Activated gamma-delta T cell (primary cell): ENCODE results near the gene MUC5B.
"Not testable (repeated sequence)": the region's sequence is repeated elsewhere in the genome, so short reads cannot be mapped to it uniquely, and the experiment has no call there.

Experiments used
- DNase-seq: peaks from one replicate; lab custom pipeline; 2025; lab: John Stamatoyannopoulos, UW

Gene MUC5B

DNA sequence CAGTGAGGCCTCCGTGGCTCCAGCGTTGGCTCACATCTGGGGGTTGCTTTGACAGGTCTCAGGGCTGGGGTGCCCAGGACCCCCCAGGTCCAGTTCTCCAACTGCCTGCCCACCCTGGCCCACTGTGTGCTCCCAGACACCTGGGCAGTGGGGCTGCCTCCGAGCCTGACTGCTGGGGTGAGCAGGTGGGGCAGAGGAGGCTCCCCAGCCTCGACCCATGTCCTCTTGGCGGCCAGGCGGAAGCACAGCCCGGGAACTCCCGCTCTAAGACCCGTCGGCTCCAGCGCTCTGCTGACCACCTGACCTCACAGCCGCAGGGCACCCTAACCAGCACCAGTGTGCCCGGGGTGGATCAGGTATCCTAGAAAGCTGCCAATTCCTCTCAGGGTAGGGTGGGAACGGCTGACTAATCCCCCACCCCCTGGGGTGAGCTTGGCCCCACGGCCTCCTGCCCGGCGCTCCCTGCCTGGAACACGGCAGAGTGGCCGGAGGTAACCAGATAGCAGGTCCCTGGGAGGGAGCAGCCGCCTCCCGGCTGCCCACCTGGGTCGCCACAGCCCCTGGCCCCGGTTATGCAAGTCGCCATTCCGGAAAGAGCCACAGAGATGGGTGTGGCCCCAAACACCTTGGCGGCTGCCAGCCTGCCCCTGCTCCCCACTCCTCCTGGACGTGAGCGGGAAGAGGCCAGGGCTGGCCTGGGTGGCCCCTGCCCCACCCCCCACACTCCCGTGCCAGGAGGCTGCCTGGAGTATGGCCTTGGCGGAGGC is 19.2 kb upstream of the MUC5B start:
- DNase-seq, result no peak

DNA sequence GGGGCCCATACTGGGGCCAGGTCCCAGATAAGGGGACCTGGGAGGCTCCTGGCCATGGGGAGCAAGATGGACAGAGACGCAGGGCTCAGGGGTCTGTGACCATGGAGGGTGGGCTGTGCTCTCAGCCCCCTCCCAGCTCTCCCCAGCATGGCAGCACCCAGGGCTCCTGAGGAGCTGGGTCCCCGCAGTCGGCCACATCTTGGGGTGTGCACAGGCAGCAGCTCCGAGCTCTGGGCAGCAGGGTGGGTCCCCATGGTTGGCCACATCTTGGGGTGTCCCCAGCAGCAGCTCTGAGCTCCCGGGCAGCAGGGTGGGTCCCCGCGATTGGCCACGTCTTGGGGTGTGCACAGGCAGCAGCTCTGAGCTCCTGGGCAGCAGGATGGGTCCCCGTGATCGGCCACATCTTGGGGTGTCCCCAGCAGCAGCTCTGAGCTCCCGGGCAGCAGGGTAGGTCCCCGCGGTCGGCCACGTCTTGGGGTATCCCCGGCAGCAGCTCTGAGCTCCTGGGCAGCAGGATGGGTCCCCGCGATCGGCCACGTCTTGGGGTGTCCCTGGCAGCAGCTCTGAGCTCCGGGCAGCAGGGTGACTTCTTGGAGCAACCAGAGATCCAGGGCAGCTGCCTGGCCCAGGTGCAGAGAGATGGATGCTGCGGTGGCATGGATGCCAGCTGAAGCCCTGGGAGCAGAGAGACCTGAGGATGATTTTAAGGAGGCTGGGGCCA is 18.3 kb upstream of the MUC5B start:
- DNase-seq, result no peak

DNA sequence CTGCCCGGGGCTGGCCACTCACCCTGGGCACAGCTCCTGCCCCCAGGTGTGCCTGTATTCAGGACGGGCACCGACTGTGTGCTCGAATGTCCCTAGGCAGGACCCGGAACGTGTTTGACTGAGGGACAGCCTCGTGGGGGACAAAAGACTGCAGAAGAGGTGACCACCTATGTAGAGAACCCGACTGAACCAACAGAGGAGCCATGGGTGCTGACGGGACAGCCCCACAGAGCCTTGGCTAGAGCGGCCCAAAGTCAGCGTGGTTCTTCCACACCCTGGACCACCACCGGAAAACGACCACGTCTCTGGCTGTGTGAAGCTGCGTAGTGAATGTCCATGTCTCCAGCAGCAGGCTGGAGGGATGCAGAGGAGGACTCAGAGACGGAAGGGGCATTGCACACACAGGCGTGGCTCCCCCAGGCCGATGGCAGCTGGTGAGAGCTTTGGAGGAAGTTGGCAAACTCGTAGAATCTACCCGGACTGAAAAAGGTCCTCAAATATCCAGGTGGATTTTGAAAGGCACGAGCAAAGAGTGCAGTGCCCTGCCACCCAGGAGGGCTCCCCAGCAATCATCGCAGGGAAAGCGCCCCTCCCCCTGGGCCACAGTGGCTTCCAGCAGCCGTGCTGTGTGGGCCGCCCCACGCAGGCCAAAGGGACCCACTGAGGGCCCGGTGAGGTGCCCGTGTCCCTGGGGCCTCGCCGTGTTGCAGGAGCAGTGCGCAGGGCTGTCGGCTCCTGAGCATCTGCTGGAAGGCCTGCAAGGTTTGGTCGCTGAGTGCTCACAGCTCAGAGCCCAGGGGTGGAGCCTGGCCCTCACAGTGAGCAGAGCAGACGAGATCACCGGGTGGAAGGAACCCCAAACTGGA is 17.5 kb upstream of the MUC5B start:
- DNase-seq, result no peak

DNA sequence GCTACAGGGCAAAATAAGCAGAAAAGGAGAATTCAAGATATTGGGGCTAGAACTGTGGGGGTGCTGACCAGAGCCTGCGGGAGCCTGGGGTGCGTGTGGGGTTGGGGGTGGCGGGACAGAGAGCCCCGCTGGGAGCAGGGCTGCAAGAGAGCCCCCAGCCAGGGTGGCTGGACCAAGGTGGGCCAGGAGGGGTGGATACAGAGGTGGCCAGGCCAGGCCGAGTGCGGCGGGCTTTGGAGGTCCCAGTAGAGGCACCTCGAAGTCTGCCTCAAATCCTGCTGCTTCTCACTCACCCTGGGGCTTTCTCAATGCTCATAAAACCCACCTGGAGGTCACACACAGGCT is 16.9 kb upstream of the MUC5B start:
- no peak for DNase-seq

DNA sequence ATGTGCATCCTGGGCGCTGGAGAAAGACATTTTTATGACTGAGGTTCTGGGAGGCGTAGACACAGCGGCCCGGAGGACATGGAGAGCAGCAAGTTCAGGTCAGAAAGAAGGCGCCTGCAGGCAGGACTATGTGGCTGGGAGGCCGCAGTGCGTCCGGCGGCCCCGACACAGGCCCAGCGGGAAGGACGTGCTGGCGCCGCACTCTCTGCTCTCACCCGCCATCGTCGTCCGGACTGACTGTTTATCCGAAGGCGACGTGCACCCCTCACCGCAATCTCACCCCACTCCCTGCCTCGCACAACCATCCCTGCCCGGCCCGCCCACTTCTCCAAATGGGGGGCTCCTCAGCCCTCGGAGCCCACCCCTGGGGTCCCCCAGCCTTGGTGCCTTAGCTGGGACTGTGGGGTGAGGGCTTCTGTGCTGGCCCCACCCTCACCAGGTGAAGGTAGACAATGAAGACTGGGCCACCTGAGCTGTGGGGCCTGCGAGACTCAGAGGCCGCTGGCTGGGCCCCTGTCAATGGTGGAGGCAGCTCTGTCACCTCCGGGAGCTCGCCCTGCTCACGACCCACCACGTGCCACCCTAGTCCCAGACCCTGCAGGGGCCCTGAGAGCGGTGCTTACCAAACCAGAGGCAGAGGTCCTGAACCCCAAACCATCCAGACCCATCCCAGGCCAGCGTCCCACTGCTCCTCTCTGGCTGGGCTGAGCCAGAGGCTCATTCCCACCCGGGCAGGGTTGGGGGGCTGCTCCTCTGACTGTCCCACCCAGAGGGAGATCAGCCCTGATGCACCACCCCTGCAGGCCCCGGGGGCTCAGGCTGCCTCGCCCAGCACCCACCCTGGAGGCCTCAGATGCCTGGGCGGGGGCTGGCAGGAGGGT is 16.2 kb upstream of the MUC5B start:
- no peak for DNase-seq

DNA sequence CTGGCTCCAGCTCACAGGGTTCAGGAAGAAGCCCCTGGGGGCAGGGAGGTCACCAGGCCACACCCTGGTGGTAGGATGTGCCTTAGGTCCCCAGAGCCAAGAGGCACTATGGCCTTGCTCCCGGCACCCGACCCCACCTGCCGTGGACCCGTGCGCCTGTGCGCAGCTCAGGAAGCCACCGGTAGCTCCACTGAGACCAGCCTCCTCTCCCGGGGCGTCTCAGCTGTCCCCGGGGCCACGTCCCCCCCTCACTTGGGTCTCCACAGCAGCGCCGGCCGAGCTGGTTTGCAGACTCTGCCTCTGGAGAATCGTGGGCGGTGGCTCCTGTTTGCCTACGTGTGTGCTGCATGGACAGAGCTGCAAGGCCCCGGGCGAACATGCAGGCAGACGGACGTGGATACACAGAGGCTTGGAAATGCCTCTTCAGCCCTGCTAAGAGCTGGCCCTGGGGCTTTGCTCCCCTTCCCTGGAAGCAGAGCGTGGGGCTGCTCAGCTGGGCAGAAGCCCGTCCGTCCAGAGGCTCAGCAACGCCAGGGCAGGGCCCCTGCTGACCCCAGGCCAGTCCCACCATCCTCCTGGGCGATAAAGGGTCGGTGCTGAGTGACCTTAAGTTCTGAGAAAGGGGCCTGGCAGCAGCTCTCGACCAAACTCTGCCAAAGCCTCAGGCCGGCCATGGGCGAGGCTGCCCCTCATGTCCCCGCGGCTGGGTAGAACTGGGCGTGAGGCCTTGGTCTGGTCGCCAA is 15.3 kb upstream of the MUC5B start:
- DNase-seq, result no peak

DNA sequence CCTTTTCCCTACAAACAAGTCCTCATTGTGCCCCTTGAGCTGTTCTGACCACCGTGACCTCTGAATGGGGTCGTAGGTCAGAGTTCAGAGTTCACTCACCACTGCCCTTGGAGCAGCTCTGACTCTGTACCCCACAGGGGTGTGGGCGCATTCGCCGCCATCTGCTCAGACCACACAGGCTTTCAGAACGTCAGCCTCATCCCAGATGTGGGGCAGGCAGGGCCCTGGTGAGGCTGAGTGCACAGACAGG is 14.8 kb upstream of the MUC5B start:
- no peak for DNase-seq

DNA sequence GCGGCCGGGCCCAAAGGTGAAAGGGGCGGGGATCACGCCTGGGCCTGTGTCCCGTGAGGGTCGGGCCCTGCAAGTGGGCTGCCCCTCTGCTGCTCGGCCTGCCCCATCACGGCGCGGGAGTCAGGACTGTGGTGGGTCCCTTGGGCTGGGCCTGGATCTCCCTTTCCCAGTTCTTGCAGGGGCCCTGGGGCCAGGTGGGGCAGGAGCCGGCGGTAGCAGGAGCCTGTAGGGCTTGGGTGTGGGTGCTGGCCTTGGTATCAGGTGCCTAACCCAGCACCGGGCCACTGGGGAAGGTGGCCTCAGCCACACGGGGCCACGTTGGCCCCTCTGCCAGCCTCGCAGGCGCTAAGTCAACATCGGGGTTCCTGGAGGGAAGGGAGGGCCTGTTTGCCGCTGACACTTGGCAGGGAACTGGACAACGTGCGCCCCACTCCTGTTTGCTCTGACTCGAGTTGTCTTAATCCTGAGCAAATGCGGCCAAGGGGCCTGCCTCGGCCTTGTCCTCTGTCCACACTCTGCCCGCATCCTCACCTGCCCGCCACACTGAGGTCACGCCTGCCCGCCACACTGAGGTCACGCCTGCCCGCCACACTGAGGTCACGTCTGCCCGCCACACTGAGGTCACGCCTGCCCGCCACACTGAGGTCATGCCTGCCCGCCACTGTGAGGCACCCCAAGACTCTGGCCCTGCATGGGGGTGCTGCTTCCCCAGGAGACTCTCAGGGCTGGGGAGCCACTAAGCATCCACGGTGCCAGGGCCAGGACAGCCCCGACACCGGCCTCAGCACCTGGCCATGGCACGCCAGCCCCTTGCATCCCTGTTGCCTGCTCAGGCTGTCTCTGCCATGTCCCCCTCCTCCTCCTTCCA is 14.2 kb upstream of the MUC5B start:
- no peak for DNase-seq

DNA sequence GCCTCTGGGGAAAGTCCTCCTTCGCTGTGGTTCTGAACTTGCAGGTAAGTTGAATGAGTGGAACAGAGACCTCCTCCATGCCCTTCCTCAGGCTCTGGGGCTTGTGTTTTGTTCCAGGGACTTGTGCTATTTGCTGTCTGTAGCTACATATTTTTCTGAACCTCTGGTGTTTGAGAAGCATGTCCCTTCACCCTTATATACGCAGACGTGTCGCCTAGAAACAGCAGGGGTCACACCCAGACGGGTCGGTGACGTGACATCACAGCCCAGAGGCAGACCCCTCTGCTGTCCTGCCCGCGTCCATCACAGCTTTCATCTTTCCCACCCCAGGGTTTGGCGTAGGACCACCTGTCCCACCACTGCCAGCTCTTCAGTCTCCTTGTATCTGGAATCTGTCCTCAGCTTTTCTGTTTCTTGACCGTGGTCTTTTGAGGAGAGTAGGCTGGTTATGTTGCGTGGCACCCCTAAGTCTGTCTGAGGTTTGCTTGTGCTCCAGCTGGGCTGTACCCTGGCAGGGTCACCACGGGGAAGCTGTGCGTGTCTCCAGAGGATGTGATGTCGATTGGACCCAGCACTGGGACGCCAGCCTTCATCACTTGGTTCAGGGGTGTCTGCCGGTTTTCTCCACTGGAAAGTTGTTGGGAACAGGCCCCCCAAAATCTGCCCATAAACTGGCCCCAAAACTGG is 13.4 kb upstream of the MUC5B start:
- no peak for DNase-seq

DNA sequence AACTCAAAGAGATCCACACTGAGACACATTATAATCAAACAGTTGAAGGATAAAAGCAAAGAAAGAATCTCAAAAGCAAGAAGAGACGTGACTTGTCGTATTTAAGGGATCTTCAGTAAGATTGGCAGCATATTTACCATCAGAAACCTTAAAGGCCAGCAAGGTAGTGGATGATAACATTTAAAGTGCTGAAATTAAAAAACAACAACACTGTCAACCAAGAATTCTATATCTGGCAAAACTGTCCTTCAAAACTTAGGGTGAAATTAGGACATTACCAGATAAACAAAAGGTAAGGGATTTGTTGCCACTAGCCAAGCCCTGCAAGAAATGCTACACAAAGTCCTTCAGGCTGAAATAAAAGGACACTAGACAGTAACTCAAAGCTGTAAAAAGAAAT is 11.0 kb upstream of the MUC5B start:
- no peak for DNase-seq

DNA sequence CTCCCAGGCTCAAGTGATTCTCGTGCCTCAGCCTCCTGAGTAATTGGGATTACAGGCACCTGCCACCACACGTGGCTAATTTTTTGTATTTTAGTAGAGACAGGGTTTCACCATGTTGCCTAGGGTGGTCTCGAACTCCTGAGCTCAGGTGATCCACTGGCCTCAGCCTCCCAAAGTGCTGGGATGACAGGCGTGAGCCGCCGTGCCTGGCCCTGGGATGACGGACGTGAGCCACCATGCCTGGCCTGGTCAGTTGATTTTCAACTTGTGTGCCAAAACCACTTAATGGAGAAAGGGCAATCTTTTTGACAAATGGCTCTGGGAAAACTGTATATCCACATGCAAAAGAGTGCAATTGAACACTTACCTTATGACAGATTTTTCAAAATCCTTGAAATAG is 7.0 kb upstream of the MUC5B start:
- DNase-seq, result not testable (repeated sequence)

DNA sequence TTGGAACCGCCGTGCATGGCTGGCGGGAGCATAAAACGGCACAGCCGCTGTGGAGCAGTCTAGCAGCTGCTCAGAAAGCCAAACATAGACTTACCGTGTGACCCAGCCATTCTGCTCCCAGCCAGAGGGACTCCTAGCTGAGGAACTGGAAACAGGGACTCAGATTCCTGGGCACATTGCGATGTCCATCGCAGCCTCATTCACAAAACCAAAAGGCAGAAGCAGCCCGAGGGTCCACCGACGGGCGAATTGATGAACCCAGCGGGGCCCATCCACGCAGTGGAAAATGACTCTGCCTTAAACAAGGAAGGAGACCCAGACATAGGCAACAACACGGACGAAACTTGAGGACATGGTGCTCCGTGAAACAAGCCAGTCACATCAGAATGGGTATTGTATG is 5.7 kb upstream of the MUC5B start:
- no peak for DNase-seq

DNA sequence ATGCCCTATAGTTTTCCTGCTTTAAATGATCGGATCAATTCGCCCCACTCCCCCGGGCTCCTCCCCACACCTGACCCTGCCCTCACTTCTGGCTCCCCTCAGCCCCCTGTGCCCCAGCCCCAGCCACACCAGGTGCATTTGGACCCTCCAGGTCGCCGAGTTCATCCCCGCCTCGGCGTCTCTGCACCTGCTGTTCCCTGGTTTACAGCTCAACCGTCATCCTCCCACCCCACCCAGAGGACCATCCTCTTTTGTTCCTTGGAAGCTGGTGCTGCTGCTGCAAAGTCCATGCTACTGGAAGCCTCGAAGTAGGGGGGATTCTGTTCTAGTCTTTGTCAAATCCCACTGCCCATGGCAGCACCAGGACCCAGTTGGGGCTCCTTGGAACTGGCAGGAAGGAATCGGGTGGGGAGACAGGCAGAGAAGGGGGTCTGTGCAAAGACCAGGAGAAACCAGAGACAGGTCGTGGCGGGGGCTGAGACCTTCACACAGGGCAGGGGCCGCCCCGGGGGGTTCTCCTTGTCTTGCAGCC is 4.5 kb upstream of the MUC5B start:
- no peak for DNase-seq

DNA sequence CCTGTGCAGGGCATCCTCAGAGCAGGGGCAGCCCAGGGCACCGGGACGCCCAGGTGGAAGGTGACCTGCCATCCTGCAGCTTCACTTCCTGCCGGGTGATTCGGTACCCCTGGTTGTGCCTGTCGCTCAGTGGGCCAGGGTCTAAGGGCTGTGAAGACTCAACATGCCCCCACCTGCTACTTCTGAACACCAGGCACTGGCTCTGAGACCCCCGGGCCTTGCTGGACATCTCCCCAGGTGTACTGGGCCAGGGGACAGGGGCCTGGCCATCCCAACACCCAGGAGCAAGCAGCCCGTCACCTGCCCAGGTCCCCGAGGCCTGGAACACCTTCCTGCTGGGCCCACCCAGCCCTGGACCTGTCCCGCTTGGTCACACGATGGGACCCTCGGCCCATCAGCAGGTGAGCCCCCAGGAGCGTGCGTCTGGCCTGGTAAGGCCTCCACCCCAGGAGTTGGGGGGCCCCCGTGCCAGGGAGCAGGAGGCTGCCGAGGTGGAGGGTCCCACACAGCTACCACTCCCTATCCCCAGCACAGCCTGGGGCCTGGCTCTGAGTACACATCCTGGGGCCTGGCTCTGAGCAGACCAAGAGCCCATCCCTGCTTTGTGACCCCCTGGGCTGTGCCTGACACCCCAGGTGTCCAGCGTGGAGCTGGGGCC is 3.9 kb upstream of the MUC5B start:
- no peak for DNase-seq

DNA sequence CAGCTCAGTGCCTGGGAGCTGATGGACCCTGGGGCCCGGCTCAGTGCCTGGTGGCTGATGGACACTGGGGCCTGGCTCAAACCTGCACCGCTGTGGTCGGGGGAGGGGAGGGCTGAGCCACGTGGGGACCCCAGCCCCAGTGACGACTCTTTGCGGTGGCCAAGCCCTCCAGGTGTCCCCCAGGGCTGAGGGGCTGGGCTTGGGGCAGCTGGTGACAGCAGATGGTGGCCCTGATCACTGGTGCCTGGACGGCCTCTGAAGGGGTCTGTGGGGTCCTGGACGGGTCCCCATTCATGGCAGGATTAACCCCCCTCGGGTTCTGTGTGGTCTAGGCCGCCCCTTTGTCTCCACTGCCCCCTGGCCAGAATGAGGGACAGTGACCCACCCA is 3.4 kb upstream of the MUC5B start:
- DNase-seq, result no peak

DNA sequence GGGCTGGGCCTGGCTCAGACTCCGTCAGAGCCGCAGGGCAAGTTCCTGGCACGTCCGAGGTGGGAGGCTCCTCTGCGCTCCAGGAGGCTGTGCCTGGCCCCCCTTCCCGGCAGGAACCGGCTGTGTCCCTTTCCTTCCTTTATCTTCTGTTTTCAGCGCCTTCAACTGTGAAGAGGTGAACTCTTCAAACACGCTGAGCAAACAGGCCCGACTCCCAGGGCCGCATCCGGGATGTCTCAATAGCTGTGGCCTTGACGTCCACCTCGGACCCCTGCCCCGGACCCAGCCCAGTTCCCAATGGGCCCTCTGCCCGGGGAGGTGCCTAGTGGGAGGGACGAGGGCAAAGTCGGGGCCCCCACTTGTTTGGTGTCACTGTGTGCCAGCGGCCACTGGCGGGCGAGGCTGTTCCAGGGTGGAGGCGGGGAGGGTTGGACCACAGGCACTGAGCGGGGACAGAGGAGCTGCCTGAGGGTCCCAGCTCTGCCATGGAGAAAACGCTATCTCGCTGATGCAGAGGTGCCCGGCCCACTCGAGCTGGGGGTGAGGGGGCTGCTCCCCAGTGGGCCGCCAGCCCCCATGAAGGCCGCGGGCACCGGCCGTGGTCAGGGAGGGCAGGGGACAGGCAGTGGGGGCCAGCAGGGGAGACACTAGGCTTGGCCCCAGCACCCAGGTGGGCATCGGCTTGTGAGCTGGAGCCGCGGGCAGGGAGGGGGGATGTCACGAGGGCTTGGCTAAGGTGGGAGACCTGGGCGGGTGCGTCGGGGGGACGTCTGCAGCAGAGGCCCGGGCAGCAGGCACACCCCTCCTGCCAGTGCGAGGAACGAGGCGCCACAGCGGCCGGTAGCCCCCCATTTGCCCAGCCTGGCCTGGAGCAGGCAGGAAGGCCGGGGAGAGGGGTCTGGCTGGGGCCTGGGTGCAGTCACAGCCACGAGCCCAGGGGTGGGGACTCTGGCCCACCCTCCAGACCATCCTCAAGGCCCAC is 2.7 kb upstream of the MUC5B start:
- DNase-seq, result no peak

DNA sequence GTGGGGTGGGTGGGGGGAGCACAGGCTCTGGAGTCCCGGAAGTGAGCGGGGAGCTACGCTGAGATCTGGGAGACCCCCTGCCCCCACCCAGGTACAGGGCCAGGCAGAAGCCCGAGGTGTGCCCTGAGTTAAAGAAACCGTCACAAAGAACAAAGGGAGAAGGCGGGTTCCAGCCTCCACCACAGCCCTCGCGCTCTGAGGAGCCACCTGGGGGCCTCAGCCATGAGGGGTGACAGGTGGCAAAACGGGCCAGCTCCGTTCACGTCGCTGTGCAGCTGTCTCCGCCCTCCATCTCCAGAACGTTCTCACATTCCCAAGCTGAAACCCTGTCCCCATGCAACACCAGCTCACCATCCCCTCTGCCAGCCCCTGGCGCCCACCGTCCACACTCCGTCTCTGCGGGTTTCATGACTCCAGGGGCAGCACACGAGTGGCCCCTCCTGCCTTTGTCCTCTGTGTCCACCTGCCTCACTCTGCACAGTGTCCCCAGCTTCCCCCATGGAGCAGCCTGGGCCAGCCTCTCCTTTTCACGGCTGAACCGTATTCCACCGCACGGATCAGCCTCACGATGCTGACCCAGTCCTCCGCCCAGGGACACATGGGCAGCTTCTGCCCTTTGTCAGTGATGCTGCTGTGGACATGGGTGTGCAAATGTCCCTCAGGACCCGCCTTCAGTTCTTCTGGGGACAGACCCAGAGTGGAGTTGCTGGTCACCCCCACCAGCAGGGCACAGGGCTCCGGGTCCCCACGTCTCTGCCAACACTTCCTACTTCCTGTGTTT is 1.7 kb upstream of the MUC5B start:
- no peak for DNase-seq
